ENCODE data around the gene DMRTC1. TPM values are rescaled to one million over a fixed set of nuclear protein-coding genes. Genes with fewer than 3 reads are reported as not detected.
"Not testable (repeated sequence)": the region's sequence is repeated elsewhere in the genome, so short reads cannot be mapped to it uniquely, and the experiment has no call there.

Gene DMRTC1, protein sequence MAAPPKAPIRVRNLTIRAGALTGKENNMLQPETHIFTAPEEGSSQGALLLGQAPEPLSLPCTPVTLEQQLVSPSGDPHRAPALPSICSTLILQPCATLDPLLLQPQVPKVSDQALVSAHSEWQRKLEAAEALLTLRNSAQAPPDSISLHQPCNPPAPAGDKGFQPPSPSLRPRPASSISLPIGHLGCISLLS
- total RNA-seq, result not detected in 2 replicates

DNA sequence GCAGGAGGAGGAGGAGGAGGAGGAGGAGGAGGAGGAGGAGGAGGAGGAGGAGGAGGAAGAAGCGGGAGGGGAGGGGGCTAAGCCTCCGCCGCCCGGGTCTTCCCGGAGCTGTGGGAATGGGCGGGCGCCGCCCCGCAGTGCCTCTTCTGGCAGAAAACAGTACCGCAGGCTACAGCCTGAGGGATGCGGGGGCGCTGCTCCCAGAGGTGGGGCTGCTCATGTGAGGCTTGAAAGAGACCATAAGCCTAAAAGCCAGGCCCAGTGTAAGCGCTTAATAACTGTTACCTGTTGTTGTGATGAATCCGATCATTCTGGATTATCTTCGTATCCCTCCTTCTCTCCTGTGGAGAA is at the start of gene DMRTC1:
TSS of gene DMRTC1 (minus strand) at position 19 of the 351 bp plus-strand sequence. CDS start 68,143 bp downstream, outside the sequence.
- not testable (repeated sequence) for H2AFZ ChIP-seq (ENCODE audit: low read length); H3K9me3 ChIP-seq (ENCODE audit: low read depth, low read length); H3K4me3 ChIP-seq (ENCODE audit: insufficient read depth, low read length); H3K36me3 ChIP-seq (ENCODE audit: insufficient read depth, low read length); DNase-seq (ENCODE audit: insufficient read length, low spot score, missing footprints); H3K4me1 ChIP-seq (ENCODE audit: insufficient read depth, low read length); H3K27me3 ChIP-seq (ENCODE audit: insufficient read depth, low read length); H3K4me2 ChIP-seq (ENCODE audit: insufficient read depth, low read length); H3K27ac ChIP-seq (ENCODE audit: low read depth, low read length); H3K79me2 ChIP-seq (ENCODE audit: insufficient read depth, low read length); H4K20me1 ChIP-seq (ENCODE audit: insufficient read depth, low read length)

DNA sequence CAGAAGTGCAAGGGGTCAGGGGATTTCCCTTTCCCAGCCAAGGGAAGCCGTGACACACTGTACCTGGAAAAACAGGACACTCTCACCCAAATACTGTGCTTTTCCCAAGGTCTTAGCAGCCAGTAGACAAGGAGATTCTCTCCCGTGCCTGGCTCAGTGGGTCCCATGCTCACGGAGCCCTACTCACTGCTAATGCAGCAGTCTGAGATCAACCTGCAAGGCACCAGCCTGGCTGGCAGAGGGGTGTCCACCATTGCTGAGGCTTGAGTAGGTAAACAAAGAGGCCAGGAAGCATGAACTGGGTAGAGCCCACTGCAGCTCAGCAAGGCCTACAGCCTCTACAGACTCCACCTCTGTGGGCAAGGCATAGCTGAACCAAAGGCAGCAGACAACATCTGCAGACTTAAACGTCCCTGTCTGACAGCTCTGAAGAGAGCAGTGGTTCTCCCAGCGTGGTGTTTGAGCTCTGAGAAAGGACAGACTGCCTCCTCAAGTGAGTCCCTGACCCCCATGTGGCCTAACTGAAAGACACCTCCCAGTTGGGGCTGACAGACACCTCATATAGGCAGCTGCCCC is 37.3 kb upstream of the DMRTC1 start:
- not testable (repeated sequence) for H3K9me3 ChIP-seq (ENCODE audit: low read depth, low read length); H3K4me3 ChIP-seq (ENCODE audit: insufficient read depth, low read length); H4K20me1 ChIP-seq (ENCODE audit: insufficient read depth, low read length); H3K27me3 ChIP-seq (ENCODE audit: insufficient read depth, low read length); H3K27ac ChIP-seq (ENCODE audit: low read depth, low read length); H3K79me2 ChIP-seq (ENCODE audit: insufficient read depth, low read length); H2AFZ ChIP-seq (ENCODE audit: low read length); H3K36me3 ChIP-seq (ENCODE audit: insufficient read depth, low read length); DNase-seq (ENCODE audit: insufficient read length, low spot score, missing footprints); H3K4me2 ChIP-seq (ENCODE audit: insufficient read depth, low read length); H3K4me1 ChIP-seq (ENCODE audit: insufficient read depth, low read length)

DNA sequence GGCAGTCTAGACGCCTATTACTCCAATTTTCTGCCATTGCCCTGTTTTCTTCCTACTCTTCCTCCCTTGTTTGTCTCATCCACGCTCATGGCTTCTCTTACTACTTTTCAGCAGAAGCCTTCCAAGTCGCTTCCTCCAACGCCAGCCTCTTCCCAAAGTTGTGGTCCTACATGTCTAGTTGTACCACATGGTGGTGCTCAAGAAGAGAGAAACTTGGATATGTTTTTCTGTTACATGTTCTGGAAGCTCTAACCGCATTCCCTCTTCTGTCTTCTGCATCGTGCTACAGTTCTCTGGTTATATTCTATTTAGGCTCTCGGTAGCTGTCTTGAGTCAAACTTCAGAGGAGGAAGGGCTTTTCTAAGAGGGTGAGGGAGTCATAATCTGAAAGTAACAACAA is 31.2 kb upstream of the DMRTC1 start:
- not testable (repeated sequence) for H2AFZ ChIP-seq (ENCODE audit: low read length); H3K27ac ChIP-seq (ENCODE audit: low read depth, low read length); H3K27me3 ChIP-seq (ENCODE audit: insufficient read depth, low read length); H3K36me3 ChIP-seq (ENCODE audit: insufficient read depth, low read length); H3K9me3 ChIP-seq (ENCODE audit: low read depth, low read length); DNase-seq (ENCODE audit: insufficient read length, low spot score, missing footprints); H3K4me2 ChIP-seq (ENCODE audit: insufficient read depth, low read length); H4K20me1 ChIP-seq (ENCODE audit: insufficient read depth, low read length); H3K4me1 ChIP-seq (ENCODE audit: insufficient read depth, low read length); H3K4me3 ChIP-seq (ENCODE audit: insufficient read depth, low read length); H3K79me2 ChIP-seq (ENCODE audit: insufficient read depth, low read length)

DNA sequence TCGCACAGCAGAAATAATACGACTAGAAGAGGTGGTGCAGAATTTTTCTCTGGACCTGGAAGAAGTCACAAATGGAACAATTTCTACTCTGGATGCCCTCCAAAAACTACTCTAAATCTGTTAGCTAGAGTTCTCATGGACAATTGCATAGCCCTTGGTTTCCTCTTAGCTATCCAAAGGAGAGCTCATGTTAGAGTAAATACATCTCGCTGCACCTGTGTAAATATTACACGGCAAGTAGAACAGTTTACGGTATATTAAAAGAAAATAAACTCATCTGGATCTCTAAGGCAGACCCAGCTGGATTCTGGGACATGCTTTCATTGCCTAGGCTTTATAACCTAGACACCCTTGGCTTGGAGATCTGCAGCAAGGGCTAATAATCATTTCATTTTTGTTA is 28.2 kb upstream of the DMRTC1 start:
- not testable (repeated sequence) for H4K20me1 ChIP-seq (ENCODE audit: insufficient read depth, low read length); H2AFZ ChIP-seq (ENCODE audit: low read length); H3K4me3 ChIP-seq (ENCODE audit: insufficient read depth, low read length); H3K79me2 ChIP-seq (ENCODE audit: insufficient read depth, low read length); H3K4me1 ChIP-seq (ENCODE audit: insufficient read depth, low read length); DNase-seq (ENCODE audit: insufficient read length, low spot score, missing footprints); H3K36me3 ChIP-seq (ENCODE audit: insufficient read depth, low read length); H3K27me3 ChIP-seq (ENCODE audit: insufficient read depth, low read length); H3K9me3 ChIP-seq (ENCODE audit: low read depth, low read length); H3K4me2 ChIP-seq (ENCODE audit: insufficient read depth, low read length); H3K27ac ChIP-seq (ENCODE audit: low read depth, low read length)

DNA sequence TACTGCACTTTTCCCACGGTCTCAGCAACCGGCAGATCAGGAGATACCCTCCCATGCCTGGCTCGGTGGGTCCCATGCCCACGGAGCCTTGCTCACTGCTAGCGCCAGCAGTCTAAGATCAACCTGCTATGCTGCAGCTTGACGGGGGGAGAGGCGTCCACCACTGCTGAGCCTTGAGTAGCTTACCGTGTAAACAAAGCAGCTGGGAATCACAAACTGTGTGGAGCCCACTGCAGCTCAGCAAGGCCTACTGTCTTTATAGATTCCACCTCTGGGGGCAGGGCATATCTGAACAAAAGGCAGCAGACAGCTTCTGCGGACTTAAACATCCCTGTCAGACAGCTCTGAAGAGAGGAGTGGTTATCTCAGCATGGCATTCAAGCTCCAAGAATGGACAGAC is 16.3 kb upstream of the DMRTC1 start:
- H3K36me3 ChIP-seq (ENCODE audit: insufficient read depth, low read length); H3K79me2 ChIP-seq (ENCODE audit: insufficient read depth, low read length); H3K4me3 ChIP-seq (ENCODE audit: insufficient read depth, low read length); DNase-seq (ENCODE audit: insufficient read length, low spot score, missing footprints); H2AFZ ChIP-seq (ENCODE audit: low read length); H4K20me1 ChIP-seq (ENCODE audit: insufficient read depth, low read length); H3K27ac ChIP-seq (ENCODE audit: low read depth, low read length); H3K4me2 ChIP-seq (ENCODE audit: insufficient read depth, low read length); H3K27me3 ChIP-seq (ENCODE audit: insufficient read depth, low read length); H3K4me1 ChIP-seq (ENCODE audit: insufficient read depth, low read length); H3K9me3 ChIP-seq (ENCODE audit: low read depth, low read length): not testable (repeated sequence)

DNA sequence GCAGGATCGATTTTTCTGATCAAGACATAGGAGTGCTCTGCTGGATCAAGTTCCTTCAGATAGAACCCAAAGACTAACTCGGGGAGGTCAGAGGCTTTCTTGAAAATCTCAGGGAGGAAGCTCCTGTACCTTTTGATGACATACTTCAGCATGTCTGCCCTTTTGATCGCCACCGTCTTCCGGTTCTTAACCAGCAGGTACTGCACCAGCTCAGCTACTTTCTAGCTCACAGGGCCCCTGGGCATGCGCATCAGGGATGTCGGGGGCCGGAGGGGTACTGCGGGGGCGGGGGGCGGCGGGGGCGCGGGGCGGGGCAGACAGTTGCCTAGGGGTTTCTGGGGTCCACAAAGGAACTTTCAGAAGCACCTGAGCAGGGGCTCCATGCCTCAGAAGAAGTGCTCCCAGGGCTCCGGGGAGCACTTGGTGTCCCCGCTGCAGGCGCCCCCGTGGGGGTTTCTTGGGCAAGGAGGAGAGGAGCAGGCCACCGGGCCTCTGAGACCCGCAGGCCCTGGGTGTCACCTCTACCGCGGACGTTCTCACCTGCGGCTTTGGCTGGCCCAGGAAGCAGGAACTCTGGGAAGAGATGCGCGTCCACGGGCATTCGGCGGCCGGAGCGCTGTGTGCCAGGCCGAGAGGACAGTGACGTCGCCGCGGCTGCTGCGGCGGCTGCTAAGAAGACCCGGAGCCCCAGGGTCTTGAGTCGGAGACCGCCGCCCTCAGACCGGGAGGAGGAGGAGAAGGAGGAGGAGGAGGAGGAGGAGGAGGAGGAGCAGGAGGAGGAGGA is 410 bp downstream of the DMRTC1 start:
- H3K36me3 ChIP-seq (ENCODE audit: insufficient read depth, low read length); H3K4me1 ChIP-seq (ENCODE audit: insufficient read depth, low read length); H3K27ac ChIP-seq (ENCODE audit: low read depth, low read length); DNase-seq (ENCODE audit: insufficient read length, low spot score, missing footprints); H3K9me3 ChIP-seq (ENCODE audit: low read depth, low read length); H3K4me3 ChIP-seq (ENCODE audit: insufficient read depth, low read length); H3K4me2 ChIP-seq (ENCODE audit: insufficient read depth, low read length); H3K79me2 ChIP-seq (ENCODE audit: insufficient read depth, low read length); H3K27me3 ChIP-seq (ENCODE audit: insufficient read depth, low read length); H2AFZ ChIP-seq (ENCODE audit: low read length); H4K20me1 ChIP-seq (ENCODE audit: insufficient read depth, low read length): not testable (repeated sequence)

DNA sequence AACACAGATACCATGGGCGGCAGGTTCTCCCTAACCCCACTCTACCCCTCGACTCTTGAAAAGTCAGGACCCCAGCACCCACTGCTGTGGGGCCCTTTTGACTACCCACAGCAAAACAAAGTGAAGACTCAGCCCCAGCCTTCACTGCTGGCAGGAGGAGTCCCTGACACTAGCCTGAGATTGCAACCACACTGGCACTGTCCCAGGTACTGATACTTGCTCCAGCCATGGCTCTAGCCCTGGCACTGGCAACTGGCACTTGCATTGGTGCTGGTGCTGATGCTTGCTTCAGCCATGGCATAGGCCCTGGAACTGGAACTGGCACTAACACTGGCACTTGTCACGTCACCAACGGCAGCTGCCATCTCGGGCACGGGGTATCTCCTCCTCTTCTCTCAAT is 1.4 kb downstream of the DMRTC1 start:
- not testable (repeated sequence) for H3K27ac ChIP-seq (ENCODE audit: low read depth, low read length); H3K36me3 ChIP-seq (ENCODE audit: insufficient read depth, low read length); H3K27me3 ChIP-seq (ENCODE audit: insufficient read depth, low read length); H3K4me3 ChIP-seq (ENCODE audit: insufficient read depth, low read length); DNase-seq (ENCODE audit: insufficient read length, low spot score, missing footprints); H4K20me1 ChIP-seq (ENCODE audit: insufficient read depth, low read length); H3K4me1 ChIP-seq (ENCODE audit: insufficient read depth, low read length); H2AFZ ChIP-seq (ENCODE audit: low read length); H3K9me3 ChIP-seq (ENCODE audit: low read depth, low read length); H3K4me2 ChIP-seq (ENCODE audit: insufficient read depth, low read length); H3K79me2 ChIP-seq (ENCODE audit: insufficient read depth, low read length)

DNA sequence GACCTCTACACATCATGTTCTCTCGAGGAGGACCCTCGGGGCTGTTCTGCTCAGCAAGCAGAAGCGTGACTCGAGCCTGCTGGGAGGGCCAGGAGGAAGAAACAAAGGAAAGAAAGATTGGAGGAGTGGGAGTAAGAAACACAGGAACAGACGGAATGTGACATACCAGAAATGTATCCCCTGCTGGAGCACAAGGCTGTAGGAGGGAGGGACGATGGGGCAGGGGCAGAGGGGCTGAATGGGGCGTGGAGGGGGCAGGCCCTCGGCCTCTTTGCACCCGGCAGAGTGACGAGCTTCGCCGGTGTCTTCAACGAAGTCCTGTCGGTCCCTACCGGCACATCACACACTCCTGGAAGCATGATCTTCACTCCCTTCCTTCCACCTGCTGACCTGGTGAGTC is 5.7 kb downstream of the DMRTC1 start, which contains the start of gene FAM236A:
TSS of gene FAM236A (plus strand) at position 301 of the 400 bp plus-strand sequence. CDS start at position 358, 57 bp downstream.
- not testable (repeated sequence) for H3K4me1 ChIP-seq (ENCODE audit: insufficient read depth, low read length); H4K20me1 ChIP-seq (ENCODE audit: insufficient read depth, low read length); H3K4me2 ChIP-seq (ENCODE audit: insufficient read depth, low read length); H3K27me3 ChIP-seq (ENCODE audit: insufficient read depth, low read length); H3K4me3 ChIP-seq (ENCODE audit: insufficient read depth, low read length); H2AFZ ChIP-seq (ENCODE audit: low read length); H3K36me3 ChIP-seq (ENCODE audit: insufficient read depth, low read length); H3K27ac ChIP-seq (ENCODE audit: low read depth, low read length); DNase-seq (ENCODE audit: insufficient read length, low spot score, missing footprints); H3K79me2 ChIP-seq (ENCODE audit: insufficient read depth, low read length); H3K9me3 ChIP-seq (ENCODE audit: low read depth, low read length)

All from osteoblast (primary cell).